Psoas muscle (tissue), 8 donors: ENCODE measurements around the gene DHCR24. TPM values are rescaled to one million over a fixed set of nuclear protein-coding genes. Genes with fewer than 3 reads are reported as not detected.

Experiments
- ATAC-seq, 4 donors: fragments of 200-7000 bp; cut with Tn5 transposase; one replicate each; pipeline ENCODE4 v1.9.1; 2020; ENCODE audit warnings: moderate library complexity in 3 of 4, mild to moderate bottlenecking in 2 of 4
- DNase-seq, 2 donors: peaks; one replicate each; pipeline ENCODE4 v3.0.0-alpha.2; 2020
- H3K27ac ChIP-seq: fragments of 200-600 bp; one replicate; pipeline ENCODE4 v1.8.0; 2022
- H3K27me3 ChIP-seq, 3 donors: fragments of 200-600 bp in 1 of 3; one replicate each; pipeline versions ENCODE4 v1.6.1 to v1.8.0; 2013 to 2022; ENCODE audit warnings: low read length in 2 of 3, mild to moderate bottlenecking in 2 of 3, moderate library complexity in 1 of 3; ENCODE audit not compliant: insufficient read depth in 3 of 3
- H3K36me3 ChIP-seq, 2 donors: fragments of 200-600 bp in 1 of 2; one replicate each; pipeline versions ENCODE4 v1.6.1 to v1.8.0; 2013 to 2022; ENCODE audit warnings: low read depth in 1 of 2, mild to moderate bottlenecking in 1 of 2, moderate library complexity in 1 of 2; ENCODE audit not compliant: insufficient read depth in 1 of 2
- H3K4me1 ChIP-seq: fragments of 200-600 bp; one replicate; pipeline ENCODE4 v1.8.0; 2022
- H3K4me3 ChIP-seq: fragments of 200-600 bp; one replicate; pipeline ENCODE4 v1.8.0; 2022; ENCODE audit warnings: mild to moderate bottlenecking
- H3K9me3 ChIP-seq: fragments of 200-600 bp; one replicate; pipeline ENCODE4 v1.8.0; 2022
- CTCF ChIP-seq: fragments of 200-600 bp; IDR thresholded peaks from one replicate; pipeline ENCODE4 v1.8.0; 2022; ENCODE audit warnings: antibody characterized with exemption
- WGBS, 3 donors: extraction: QIAGEN DNeasy Blood & Tissue Kit; methylation state at CpG; one replicate each; pipeline versions ENCODE4 v1.1.6 to v1.1.7; 2013; 5-methylcytosine and 5-hydroxymethylcytosine counted together
- intact Hi-C, 2 donors: fragments of 100-400 bp; cut with DNase I; formaldehyde crosslinking; loops; one replicate each; pipeline versions ENCODE4 v1.11.0 to v1.14.2; 2022
- polyA plus RNA-seq, 3 donors: library from polyadenylated mRNA; stranded (reverse); fragments of 200-250 nt; gene quantifications; one replicate each; pipeline ENCODE4 v1.2.3, GENCODE V29; 2013
- total RNA-seq, 4 donors: library from RNA; stranded (reverse); fragmentation: NEBNext Ultra II Directional in 2 of 4; extraction: Animal tissue kit (Norgen Biotek cat#: 25700) in 2 of 4; gene quantifications; one replicate each; pipeline versions ENCODE4 v1.2.1 to v1.2.4, GENCODE V29; 2021 to 2023
- donor health status: healthy with polysubstance abuse.
- donor health status: DM: no; HTN: no; CAD: no; lungs with moderate emphysema.
- donor health status: Bipolar disorder and iron deficiency.
- donor health status: healthy.
- donor health status: DM: yes; HTN: yes; CAD: no.
- donor health status: DM: no; HTN: no; CAD: no.
- donor health status: DM: no; HTN: no; CAD: no.
- donor health status: DM: yes; HTN: yes; CAD: no.

Gene DHCR24
- total and polyA plus RNA-seq, 7 donors, result 8.8 to 215 (median 117) TPM

DNA sequence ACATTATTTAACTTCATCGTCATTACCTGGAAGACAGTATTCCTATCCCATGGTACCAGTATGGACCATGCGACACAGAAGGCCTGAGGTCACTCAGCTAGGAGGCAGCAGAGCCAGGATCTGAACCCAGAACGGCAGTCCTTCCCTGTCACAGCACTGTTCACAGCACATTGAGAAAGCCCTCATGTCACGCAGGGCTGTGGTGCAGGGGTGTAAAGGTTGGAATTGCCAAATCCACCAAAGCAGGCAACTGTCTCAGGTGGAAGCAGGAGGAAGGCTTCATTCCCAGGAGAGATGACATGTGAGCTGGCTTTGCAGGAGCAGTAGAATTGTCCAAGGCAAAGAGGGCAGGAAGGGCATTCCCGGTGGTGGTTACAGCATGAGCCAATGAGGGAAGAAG is 75.9 kb downstream of the DHCR24 start:
- H3K36me3 ChIP-seq, result no peaks in the 10 kb centered on the region
- H3K27ac ChIP-seq, result no peak overlapping the region
- no peak overlapping the region for H3K4me3 ChIP-seq
- intact Hi-C loops, result loop anchor here (5.0 to 10.0 kb wide), 5 partner anchors 139 to 739 kb away; no protein-coding TSS in a partner anchor
- 84 to 88% (median 85%) methylated on average over 5 of the region's 5 CpGs for WGBS, 3 donors
- no peaks in the 10 kb centered on the region for H3K9me3 ChIP-seq
- H3K4me1 ChIP-seq, result no peaks in the 10 kb centered on the region
- ATAC-seq, result no peak
- DNase-seq, result no peak
- H3K27me3 ChIP-seq, result no peaks in the 10 kb centered on the region
- no peak for TF ChIP-seq CTCF

- Histone ChIP-seq H3K4me3 (no peak overlapping the region), H3K27ac (no peak overlapping the region), H3K4me1 (no peaks in the 10 kb centered on the region), H3K36me3 (no peaks in the 10 kb centered on the region), H3K27me3 (no peaks in the 10 kb centered on the region), H3K9me3 (no peaks in the 10 kb centered on the region)
- DNase-seq (peak; percentile 44 to 71), ATAC-seq (peak; percentile 85 to 95 (median 88))
- 27 to 37% (median 28%) methylated on average over 12 to 13 of the region's 13 CpGs for WGBS, 3 donors
- TF ChIP-seq CTCF, result peak; percentile 80
- intact Hi-C loops, result loop anchor here (5.0 to 10.0 kb wide), 5 partner anchors 138 to 738 kb away; no protein-coding TSS in a partner anchor
Measured at GRCh38 chr1:54810153-54810942, 76.6 kb downstream of the DHCR24 start.

DNA sequence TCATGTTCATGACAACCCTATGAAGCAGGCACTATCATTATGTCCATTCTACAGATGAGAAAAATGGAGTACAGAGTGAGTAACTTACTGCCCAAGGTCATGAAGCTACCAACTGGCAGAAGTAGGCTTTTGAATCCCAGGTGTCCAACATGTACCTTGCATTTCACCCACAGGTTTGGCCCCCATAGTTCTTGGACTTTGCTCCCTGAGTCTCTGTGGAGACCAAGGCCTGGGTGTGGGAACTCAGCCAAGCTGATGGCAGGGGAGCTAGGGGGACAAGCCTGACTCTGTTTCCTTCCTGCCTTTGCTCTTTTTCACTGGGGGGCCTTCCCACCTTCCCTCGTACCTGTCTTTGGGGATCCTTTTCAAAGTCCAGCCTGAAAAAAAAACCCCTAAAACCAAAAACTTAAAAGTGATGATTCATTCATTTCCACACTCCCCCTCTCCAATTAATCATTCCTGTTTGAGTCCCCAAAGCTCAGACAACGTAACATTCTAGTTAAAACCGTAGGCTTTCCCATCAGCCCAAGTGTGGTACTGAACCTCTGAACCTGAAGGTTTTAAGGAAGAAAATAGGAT is 77.4 kb downstream of the DHCR24 start:
- Histone ChIP-seq H3K27me3 (no peaks in the 10 kb centered on the region), H3K4me1 (no peaks in the 10 kb centered on the region), H3K4me3 (no peak overlapping the region), H3K9me3 (no peaks in the 10 kb centered on the region), H3K36me3 (no peaks in the 10 kb centered on the region), H3K27ac (no peak overlapping the region)
- no peak for TF ChIP-seq CTCF
- ATAC-seq, result no peak
- intact Hi-C loops, result loop anchor here (5.0 to 10.0 kb wide), 5 partner anchors 137 to 737 kb away; no protein-coding TSS in a partner anchor
- no peak for DNase-seq
- WGBS, 3 donors, result 54 to 62% (median 57%) methylated on average over 3 of the region's 3 CpGs

- Histone ChIP-seq H3K36me3 (no peaks in the 10 kb centered on the region), H3K9me3 (no peaks in the 10 kb centered on the region), H3K27me3 (peaks cover 0 to 1% (median 0%) of the 10 kb centered on the region in 3 donors), H3K27ac (no peak overlapping the region), H3K4me3 (no peak overlapping the region), H3K4me1 (no peaks in the 10 kb centered on the region)
- no peak for ATAC-seq
- TF ChIP-seq CTCF, result no peak
- no peak for DNase-seq
- intact Hi-C loops, result no loop called here
- 75 to 85% (median 79%) methylated on average over 10 to 12 of the region's 12 CpGs for whole genome bisulfite sequencing, 3 donors
Measured at GRCh38 chr1:54808443-54809207, 78.4 kb downstream of the DHCR24 start.
